KMS-11 (cell line): ENCODE data around the gene TUT4.

Experiments
- H2AFZ ChIP-seq: fragments of 200-600 bp; sonication (generic); 2 replicates; pipeline ENCODE4 v1.6.1; 2016; ENCODE audit warnings: antibody characterized with exemption, mixed run types, low read depth
- H3K27ac ChIP-seq: fragments of 200-600 bp; sonication (generic); 2 replicates; pipeline ENCODE4 v1.6.1; 2016; ENCODE audit warnings: mild to moderate bottlenecking, mixed run types
- H3K27me3 ChIP-seq: fragments of 200-600 bp; sonication (generic); 2 replicates; pipeline ENCODE4 v1.6.1; 2017; ENCODE audit warnings: mild to moderate bottlenecking, low read depth, mixed run types, moderate library complexity; ENCODE audit not compliant: insufficient read depth
- H3K36me3 ChIP-seq: fragments of 200-600 bp; sonication (generic); 2 replicates; pipeline ENCODE4 v1.6.1; 2017; ENCODE audit warnings: mild to moderate bottlenecking, mixed run types; ENCODE audit not compliant: insufficient read depth
- H3K4me1 ChIP-seq: fragments of 200-600 bp; sonication (generic); 2 replicates; pipeline ENCODE4 v1.6.1; 2016; ENCODE audit warnings: mild to moderate bottlenecking, low read depth, mixed run types; ENCODE audit not compliant: poor library complexity, severe bottlenecking
- H3K4me2 ChIP-seq: fragments of 200-600 bp; sonication (generic); 2 replicates; pipeline ENCODE4 v1.7.0; 2016; ENCODE audit warnings: mild to moderate bottlenecking, mixed run types
- H3K4me3 ChIP-seq: fragments of 200-600 bp; sonication (generic); IDR thresholded peaks from 2 replicates; pipeline ENCODE4 v1.6.1; 2017; ENCODE audit warnings: low read depth, low read length, mixed read lengths; ENCODE audit not compliant: insufficient read depth
- H3K79me2 ChIP-seq: fragments of 200-600 bp; sonication (generic); 2 replicates; pipeline ENCODE4 v1.6.1; 2016; ENCODE audit warnings: low read depth, mixed run types; ENCODE audit not compliant: insufficient read depth
- H3K9ac ChIP-seq: fragments of 200-600 bp; sonication (generic); 2 replicates; pipeline ENCODE4 v1.6.1; 2016; ENCODE audit warnings: mild to moderate bottlenecking, mixed run types
- H4K20me1 ChIP-seq: fragments of 200-600 bp; sonication (generic); 2 replicates; pipeline ENCODE4 v1.6.1; 2016; ENCODE audit warnings: mild to moderate bottlenecking, mixed run types; ENCODE audit not compliant: insufficient read depth
- CTCF ChIP-seq: fragments of 200-600 bp; sonication (generic); conservative IDR thresholded peaks from 2 replicates; pipeline ENCODE4 v1.6.1; 2017; ENCODE audit warnings: low read depth, mild to moderate bottlenecking, antibody characterized with exemption, low read length, moderate library complexity, mixed read lengths

The TUT4 gene

GRCh38 chr1:52552505-52553361 lies at the start of gene TUT4:
TUT4 (minus strand) TSS chr1:52553092; CDS start chr1:52526280, 26,812 bp downstream.
- Histone ChIP-seq H3K27ac (peak within 1 kb of the TSS; percentile 94), H4K20me1 (0 out of 2 replicates have a peak, but pooled peaks cover 6% of the 10 kb centered on the region), H3K27me3 (no peaks in the 10 kb centered on the region), H3K4me3 (peak within 1 kb of the TSS; percentile 74), H3K79me2 (peaks cover 45% of the 10 kb centered on the region), H3K4me2 (peak within 1 kb of the TSS; percentile 87), H2AFZ (peak within 1 kb of the TSS; percentile 66), H3K9ac (peak within 1 kb of the TSS; percentile 87), H3K4me1 (peaks cover 25% of the 10 kb centered on the region), H3K36me3 (no peaks in the 10 kb centered on the region)
- no peak for TF ChIP-seq CTCF

GRCh38 chr1:52601991-52602855 lies 49.3 kb upstream of the TUT4 start, which contains the start of gene GPX7:
GPX7 (plus strand) TSS chr1:52602371; CDS start chr1:52602410, 39 bp downstream.
- H3K27ac ChIP-seq, result no peak within 1 kb of the TSS
- no peak within 1 kb of the TSS for H3K9ac ChIP-seq
- no peaks in the 10 kb centered on the region for H4K20me1 ChIP-seq
- H3K79me2 ChIP-seq, result no peaks in the 10 kb centered on the region
- no peak within 1 kb of the TSS for H3K4me3 ChIP-seq
- no peaks in the 10 kb centered on the region for H3K36me3 ChIP-seq
- H3K4me2 ChIP-seq, result no peak within 1 kb of the TSS
- no peak for TF ChIP-seq CTCF
- H2AFZ ChIP-seq, result no peak within 1 kb of the TSS
- H3K4me1 ChIP-seq, result no peaks in the 10 kb centered on the region
- no peaks in the 10 kb centered on the region for H3K27me3 ChIP-seq

- H3K36me3 ChIP-seq, result no peaks in the 10 kb centered on the region
- H2AFZ ChIP-seq, result no peak overlapping the region
- H3K27me3 ChIP-seq, result no peaks in the 10 kb centered on the region
- no peak overlapping the region for H3K4me2 ChIP-seq
- H3K27ac ChIP-seq, result no peak overlapping the region
- H3K9ac ChIP-seq, result no peak overlapping the region
- H3K4me1 ChIP-seq, result no peaks in the 10 kb centered on the region
- no peak for TF ChIP-seq CTCF
- H3K79me2 ChIP-seq, result no peaks in the 10 kb centered on the region
- no peaks in the 10 kb centered on the region for H4K20me1 ChIP-seq
- no peak overlapping the region for H3K4me3 ChIP-seq
Measured at GRCh38 chr1:52601519-52601918, 48.6 kb upstream of the TUT4 start.

- Histone ChIP-seq H3K4me2 (no peak overlapping the region), H3K9ac (no peak overlapping the region)
Measured at GRCh38 chr1:52600533-52601179, 47.8 kb upstream of the TUT4 start.

More at GRCh38 chr1:52600533-52601179, 47.8 kb upstream of the TUT4 start:
- Histone ChIP-seq H2AFZ (no peak overlapping the region), H3K27ac (no peak overlapping the region), H4K20me1 (no peaks in the 10 kb centered on the region), H3K4me3 (no peak overlapping the region), H3K79me2 (no peaks in the 10 kb centered on the region), H3K36me3 (no peaks in the 10 kb centered on the region), H3K27me3 (no peaks in the 10 kb centered on the region), H3K4me1 (no peaks in the 10 kb centered on the region)
- no peak for TF ChIP-seq CTCF
